K562 (cell line): ENCODE measurements around the gene ENKUR. TPM values are rescaled to one million over a fixed set of nuclear protein-coding genes. Genes with fewer than 3 reads are reported as not detected.
A peak's percentile ranks its signal among the peaks of the same experiment; 100 is the strongest.

Source experiments
- ATAC-seq: fragments of 200-7000 bp; cut with Tn5 transposase; 3 replicates; pipeline ENCODE4 v1.9.1; 2020; ENCODE audit warnings: moderate library complexity
- BruUV-seq: library from RNA; stranded (reverse); fragments of 400-500 nt; replicated peaks from 2 replicates; lab custom pipeline; 2021; lab: Mats Ljungman, UMichigan
- CTCF ChIA-PET: fragments of 300-600 bp; formaldehyde crosslinking; extraction: SDS; loops from one replicate; lab custom pipeline; 2021; ENCODE audit warnings: low intra/inter-chr PET ratio; lab: Yijun Ruan, JAX
- POLR2A ChIA-PET: fragments of 300-600, 350-650 bp; sonication (Branson Sonifier 250); formaldehyde crosslinking; extraction: SDS; loops from one replicate; lab custom pipeline; 2021; ENCODE audit warnings: antibody characterized with exemption, inconsistent platforms; lab: Yijun Ruan, JAX
- DNase-seq, 4 experiments: peaks; one replicate each; pipeline versions ENCODE4 v3.0.0 to v3.0.0-alpha.2; 2011 to 2018; ENCODE audit warnings: low spot score in 3 of 4, mixed read lengths in 3 of 4; ENCODE audit errors: extremely low read depth in 1 of 4
- FAIRE-seq: peaks from 2 replicates; lab custom pipeline; 2011; peaks lifted over from hg19 to GRCh38; lab: Jason Lieb, UNC
- H2AFZ ChIP-seq: 2 replicates; pipeline ENCODE4 v1.6.0; 2011; ENCODE audit warnings: low read depth, low read length, control low read depth, inconsistent platforms
- H3K27ac ChIP-seq: fragments of 200-600 bp; 3 replicates; pipeline ENCODE4 v1.8.0; 2011; ENCODE audit warnings: low read depth, mild to moderate bottlenecking, control low read depth, inconsistent platforms, low read length, moderate library complexity, mixed read lengths; ENCODE audit errors: extremely low read depth
- H3K27me3 ChIP-seq, 2 experiments: fragments of 300-600 bp in 1 of 2; 2 replicates in 1 of 2; 3 replicates in 1 of 2; pipeline versions ENCODE4 v1.6.0 to v1.8.0; 2011; ENCODE audit warnings: inconsistent platforms in 2 of 2, low read length in 2 of 2, mild to moderate bottlenecking in 1 of 2, mixed read lengths in 1 of 2, moderate library complexity in 1 of 2; ENCODE audit not compliant: control insufficient read depth in 2 of 2, insufficient read depth in 2 of 2
- H3K36me3 ChIP-seq: fragments of 300-600 bp; 3 replicates; pipeline ENCODE4 v1.8.0; 2011; ENCODE audit warnings: mild to moderate bottlenecking, low read length, inconsistent platforms; ENCODE audit not compliant: control insufficient read depth, insufficient read depth
- H3K4me1 ChIP-seq, 2 experiments: fragments of 200-600 bp in 1 of 2; replicated peaks in 1 of 2; 2 replicates in 1 of 2; 3 replicates in 1 of 2; pipeline versions ENCODE4 v1.5.1 to v1.8.0; 2011; ENCODE audit warnings: inconsistent platforms in 2 of 2, low read length in 2 of 2, mild to moderate bottlenecking in 1 of 2, mixed read lengths in 1 of 2, moderate library complexity in 1 of 2; ENCODE audit not compliant: control insufficient read depth in 2 of 2, insufficient read depth in 2 of 2
- H3K4me2 ChIP-seq: 2 replicates; pipeline ENCODE4 v1.6.1; 2011; ENCODE audit warnings: low read length, control low read depth, inconsistent platforms, mixed read lengths; ENCODE audit not compliant: insufficient read depth
- H3K4me3 ChIP-seq: fragments of 200-600 bp; sonication (generic), shearing (Covaris generic); 2 replicates; pipeline ENCODE4 v1.5.1; 2016; ENCODE audit warnings: control low read depth, inconsistent platforms
- H3K79me2 ChIP-seq: fragments of 200-600 bp; 3 replicates; pipeline ENCODE4 v1.8.0; 2011; ENCODE audit warnings: low read length, inconsistent platforms; ENCODE audit not compliant: control insufficient read depth, insufficient read depth
- H3K9ac ChIP-seq, 2 experiments: 2 replicates each; pipeline versions ENCODE4 v1.6.0 to v1.6.1; 2011; ENCODE audit warnings: low read depth in 2 of 2, low read length in 2 of 2, control low read depth in 1 of 2, inconsistent platforms in 1 of 2, mild to moderate bottlenecking in 1 of 2, mixed read lengths in 1 of 2; ENCODE audit not compliant: insufficient read depth in 1 of 2
- H3K9me1 ChIP-seq: one replicate; pipeline ENCODE4 v1.6.0; 2011; ENCODE audit warnings: inconsistent platforms, mild to moderate bottlenecking, low read length, moderate library complexity; ENCODE audit not compliant: control insufficient read depth, insufficient read depth
- H3K9me3 ChIP-seq: replicated peaks from 2 replicates; pipeline ENCODE4 v1.5.1; 2011; ENCODE audit warnings: low read depth, low read length, inconsistent platforms; ENCODE audit not compliant: control insufficient read depth, insufficient read depth
- H4K20me1 ChIP-seq: replicated peaks from 2 replicates; pipeline ENCODE4 v1.6.1; 2011; ENCODE audit warnings: low read length, inconsistent platforms, mixed read lengths; ENCODE audit not compliant: control insufficient read depth, insufficient read depth
- CEBPB ChIP-seq: fragments of 450-650 bp; IDR thresholded peaks from 2 replicates; pipeline ENCODE4 v1.6.1; 2016; ENCODE audit warnings: missing genetic modification characterization, missing compliant biosample characterization
- EGR1 ChIP-seq: fragments of 450-650 bp; conservative IDR thresholded peaks from 2 replicates; pipeline ENCODE4 v1.6.1; 2017; ENCODE audit warnings: mild to moderate bottlenecking
- YY1 ChIP-seq, 3 experiments: IDR thresholded peaks; 2 replicates each; pipeline ENCODE4 v1.6.1; 2011; ENCODE audit warnings: low read length in 2 of 3, mild to moderate bottlenecking in 2 of 3, moderate library complexity in 2 of 3, borderline replicate concordance in 1 of 3, control low read depth in 1 of 3, low read depth in 1 of 3; ENCODE audit not compliant: insufficient read depth in 3 of 3, insufficient replicate concordance in 2 of 3, control insufficient read depth in 1 of 3, insufficient read length in 1 of 3; ENCODE audit errors: extremely low read depth in 1 of 3
- WGBS: fragments of 100-300 bp; shearing (Covaris generic); methylation state at CpG from one replicate; pipeline ENCODE4 v1.1.6; 2016; ENCODE audit warnings: low coverage, mixed read lengths; ENCODE audit not compliant: insufficient coverage; ENCODE audit errors: missing lambda C conversion rate; 5-methylcytosine and 5-hydroxymethylcytosine counted together
- in situ Hi-C: fragments of 300-500 bp; cut with MboI; formaldehyde crosslinking; loops from 4 replicates; pipeline ENCODE4 v1.15.0; 2018; ENCODE audit warnings: inconsistent platforms, mixed read lengths
- intact Hi-C: fragments of 100-400 bp; cut with micrococcal nuclease; formaldehyde crosslinking; loops from 2 replicates; pipeline ENCODE4 v1.14.2; 2022
- polyA plus RNA-seq, 8 experiments: library from polyadenylated mRNA; depleted of rRNA in 4 of 8; stranded (reverse) in 5 of 8; unstranded in 3 of 8; fragments of >200 nt; fragmentation: Nextera tagmentation in 2 of 8; fragmentation: Illumina TruSeq in 1 of 8; extraction: Ambion mirVana in 2 of 8; extraction: Trizol in 1 of 8; gene quantifications; 2 replicates each; pipeline versions ENCODE4 v1.2.1 to v1.2.3, GENCODE V29; 2011 to 2014; ENCODE audit warnings: inconsistent platforms in 1 of 8, missing spikeins in 1 of 8
- total RNA-seq, 7 experiments: library from RNA; depleted of rRNA in 6 of 7; stranded (reverse); fragments of >200 nt in 6 of 7; fragmentation: Illumina TruSeq in 2 of 7; extraction: Trizol in 2 of 7; gene quantifications; 2 replicates each; pipeline versions ENCODE4 v1.2.1 to v1.2.3, GENCODE V29; 2011 to 2021; ENCODE audit warnings: low replicate concordance in 1 of 7
- TF ChIP-seq, protein P1 (sequence below), 3 experiments: IDR thresholded peaks in 2 of 3; conservative IDR thresholded peaks in 1 of 3; 2 replicates each; pipeline ENCODE4 v1.5.1; 2011 to 2012; ENCODE audit warnings: low read length in 3 of 3, mild to moderate bottlenecking in 3 of 3, control low read depth in 2 of 3, improper control_type of control experiment in 1 of 3, inconsistent platforms in 1 of 3, low read depth in 1 of 3, mixed read lengths in 1 of 3, moderate library complexity in 1 of 3; ENCODE audit not compliant: insufficient read depth in 2 of 3

Gene ENKUR
- total and polyA plus RNA-seq, 9 of the 15 experiments (the other 6 are each of a cell fraction or from before 2014, with no cell fraction given), result 0.06 to 0.46 (median 0.20) TPM

DNA sequence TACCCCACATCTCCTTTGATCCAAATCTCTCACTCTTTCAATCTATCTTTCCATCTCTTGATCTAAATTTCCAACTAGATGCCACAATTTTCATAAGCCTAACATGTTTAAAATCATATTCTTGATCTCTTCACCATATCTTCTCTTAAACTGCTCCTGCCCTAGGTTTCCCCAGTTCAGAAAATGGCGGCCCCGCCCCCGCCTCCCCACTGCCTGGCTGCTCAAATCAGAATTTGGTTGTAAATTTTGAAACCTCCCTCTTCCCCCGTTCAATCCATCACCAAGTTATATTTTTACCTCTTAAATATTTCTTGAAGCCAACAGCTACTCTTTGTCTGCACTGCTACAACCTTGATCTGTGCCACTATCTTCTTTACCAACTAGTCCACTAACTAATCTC, 36.3 kb downstream of the ENKUR start:
- no peak overlapping the region for H3K4me2 ChIP-seq
- no peak overlapping the region for H2AFZ ChIP-seq
- in situ Hi-C loops (no loop called here), intact Hi-C loops (no loop called here)
- no peak for ATAC-seq
- CTCF ChIA-PET, result no interaction called here
- no peaks in the 10 kb centered on the region for H3K27me3 ChIP-seq
- TF ChIP-seq EGR1, result peak; percentile 19; the same call in 1 of the 2 replicates
- TF ChIP-seq, protein P1, sequence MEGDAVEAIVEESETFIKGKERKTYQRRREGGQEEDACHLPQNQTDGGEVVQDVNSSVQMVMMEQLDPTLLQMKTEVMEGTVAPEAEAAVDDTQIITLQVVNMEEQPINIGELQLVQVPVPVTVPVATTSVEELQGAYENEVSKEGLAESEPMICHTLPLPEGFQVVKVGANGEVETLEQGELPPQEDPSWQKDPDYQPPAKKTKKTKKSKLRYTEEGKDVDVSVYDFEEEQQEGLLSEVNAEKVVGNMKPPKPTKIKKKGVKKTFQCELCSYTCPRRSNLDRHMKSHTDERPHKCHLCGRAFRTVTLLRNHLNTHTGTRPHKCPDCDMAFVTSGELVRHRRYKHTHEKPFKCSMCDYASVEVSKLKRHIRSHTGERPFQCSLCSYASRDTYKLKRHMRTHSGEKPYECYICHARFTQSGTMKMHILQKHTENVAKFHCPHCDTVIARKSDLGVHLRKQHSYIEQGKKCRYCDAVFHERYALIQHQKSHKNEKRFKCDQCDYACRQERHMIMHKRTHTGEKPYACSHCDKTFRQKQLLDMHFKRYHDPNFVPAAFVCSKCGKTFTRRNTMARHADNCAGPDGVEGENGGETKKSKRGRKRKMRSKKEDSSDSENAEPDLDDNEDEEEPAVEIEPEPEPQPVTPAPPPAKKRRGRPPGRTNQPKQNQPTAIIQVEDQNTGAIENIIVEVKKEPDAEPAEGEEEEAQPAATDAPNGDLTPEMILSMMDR (IDR thresholded peaks at IDR 0.05 in 2 of 3, conservative IDR thresholded peaks at IDR 0.05 in 1 of 3; ENCODE audit: insufficient read depth in 2 of 3, low read depth in 1 of 3, low read length in 3 of 3), result no peak
- TF ChIP-seq YY1 (IDR thresholded peaks at IDR 0.05; ENCODE audit: borderline replicate concordance in 1 of 3, control insufficient read depth in 1 of 3, extremely low read depth in 1 of 3, insufficient read depth in 3 of 3, insufficient read length in 1 of 3, insufficient replicate concordance in 2 of 3, low read depth in 1 of 3, low read length in 2 of 3), result peak in 1 of 3 experiments; percentile 54
- no peak for TF ChIP-seq CEBPB (tag)
- TF ChIP-seq, all 486 proteins: peak for 2
- Histone ChIP-seq H3K27ac (no peak overlapping the region), H3K9me3 (no peaks in the 10 kb centered on the region; the same call in 1 of the 2 replicates), H3K36me3 (no peaks in the 10 kb centered on the region), H3K4me1 (no peaks in the 10 kb centered on the region; a peak in 1 of 5 replicates), H4K20me1 (no peaks in the 10 kb centered on the region), H3K4me3 (no peak overlapping the region), H3K79me2 (no peaks in the 10 kb centered on the region), H3K9ac (no peak overlapping the region), H3K9me1 (no peaks in the 10 kb centered on the region)
- no TSS peak for BruUV-seq
- no peak for FAIRE-seq
- WGBS, result 0% methylated on average over 1 of the region's 4 CpGs
- POLR2A ChIA-PET, result no interaction called here
- no peak for DNase-seq
